Thoracic aorta (tissue), 2 donors: ENCODE measurements around the gene STARD10. TPM values are rescaled to one million over a fixed set of nuclear protein-coding genes. Genes with fewer than 3 reads are reported as not detected.

Source experiments
- ATAC-seq: fragments of 150-250 bp; one replicate; pipeline ENCODE4 v1.8.0; 2017; ENCODE audit warnings: low read depth; ENCODE audit not compliant: insufficient number of reproducible peaks, low FRiP score
- DNase-seq: peaks from one replicate; pipeline ENCODE4 v3.0.0-alpha.2; 2020; ENCODE audit warnings: low spot score
- H3K27ac ChIP-seq, 2 donors: fragments of 200-600 bp; sonication (generic); 1 replicate in 1 of 2; 2 replicates in 1 of 2; pipeline ENCODE4 v1.5.1; 2016; ENCODE audit warnings: mild to moderate bottlenecking in 2 of 2, moderate library complexity in 2 of 2
- H3K27me3 ChIP-seq: fragments of 200-600 bp; sonication (generic); replicated peaks from 2 replicates; pipeline ENCODE4 v1.6.0; 2016; ENCODE audit warnings: mild to moderate bottlenecking; ENCODE audit not compliant: insufficient read depth
- H3K36me3 ChIP-seq: fragments of 200-600 bp; sonication (generic); one replicate; pipeline ENCODE4 v1.5.1; 2016
- H3K4me1 ChIP-seq, 2 donors: fragments of 200-600 bp; sonication (generic); 1 replicate in 1 of 2; 2 replicates in 1 of 2; pipeline versions ENCODE4 v1.5.1 to v1.6.0; 2016; ENCODE audit warnings: low read depth in 2 of 2, mild to moderate bottlenecking in 1 of 2; ENCODE audit not compliant: control insufficient read depth in 1 of 2
- H3K4me3 ChIP-seq: fragments of 200-600 bp; sonication (generic); 2 replicates; pipeline ENCODE4 v1.5.1; 2016; ENCODE audit warnings: mild to moderate bottlenecking
- H3K9me3 ChIP-seq: fragments of 200-600 bp; sonication (generic); 2 replicates; pipeline ENCODE4 v1.5.1; 2016
- total RNA-seq, 2 donors: library from RNA; depleted of rRNA; stranded (reverse); fragments of >200 nt; gene quantifications; one replicate each; pipeline versions ENCODE4 v1.1.0 to v1.2.3, GENCODE V29; 2016
- TF ChIP-seq, protein P1 (sequence below): fragments of 200-600 bp; sonication (generic); IDR thresholded peaks from one replicate; pipeline ENCODE4 v1.5.1; 2019; ENCODE audit warnings: antibody characterized with exemption

Gene STARD10
- total RNA-seq, 2 donors from 2014 or later: 24.3 to 57.3 TPM

DNA sequence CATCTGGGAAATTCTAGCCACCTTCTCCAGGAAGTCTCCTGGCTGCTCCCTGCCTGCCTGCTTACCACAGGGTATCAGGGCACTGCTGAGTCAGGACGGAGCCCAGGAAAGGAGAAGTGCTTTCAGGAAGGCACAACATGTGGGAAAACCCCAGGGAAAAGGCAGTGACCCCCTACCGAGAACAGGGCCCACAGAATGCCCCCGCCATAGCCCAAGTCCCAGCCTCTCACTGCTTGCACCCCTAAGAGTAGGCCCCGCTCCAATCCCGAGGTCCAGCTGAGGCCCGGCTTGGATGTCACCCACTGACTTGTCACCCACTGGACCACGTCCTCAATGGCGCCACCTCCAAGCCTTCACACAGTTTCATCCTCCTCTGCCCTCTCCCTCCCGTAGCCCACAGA, 75.7 kb downstream of the STARD10 start:
- TF ChIP-seq, protein P1, sequence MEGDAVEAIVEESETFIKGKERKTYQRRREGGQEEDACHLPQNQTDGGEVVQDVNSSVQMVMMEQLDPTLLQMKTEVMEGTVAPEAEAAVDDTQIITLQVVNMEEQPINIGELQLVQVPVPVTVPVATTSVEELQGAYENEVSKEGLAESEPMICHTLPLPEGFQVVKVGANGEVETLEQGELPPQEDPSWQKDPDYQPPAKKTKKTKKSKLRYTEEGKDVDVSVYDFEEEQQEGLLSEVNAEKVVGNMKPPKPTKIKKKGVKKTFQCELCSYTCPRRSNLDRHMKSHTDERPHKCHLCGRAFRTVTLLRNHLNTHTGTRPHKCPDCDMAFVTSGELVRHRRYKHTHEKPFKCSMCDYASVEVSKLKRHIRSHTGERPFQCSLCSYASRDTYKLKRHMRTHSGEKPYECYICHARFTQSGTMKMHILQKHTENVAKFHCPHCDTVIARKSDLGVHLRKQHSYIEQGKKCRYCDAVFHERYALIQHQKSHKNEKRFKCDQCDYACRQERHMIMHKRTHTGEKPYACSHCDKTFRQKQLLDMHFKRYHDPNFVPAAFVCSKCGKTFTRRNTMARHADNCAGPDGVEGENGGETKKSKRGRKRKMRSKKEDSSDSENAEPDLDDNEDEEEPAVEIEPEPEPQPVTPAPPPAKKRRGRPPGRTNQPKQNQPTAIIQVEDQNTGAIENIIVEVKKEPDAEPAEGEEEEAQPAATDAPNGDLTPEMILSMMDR: no peak
- Histone ChIP-seq H3K4me1 (peaks cover 15 to 50% of the 10 kb centered on the region in 2 donors), H3K27ac (no peak overlapping the region), H3K36me3 (no peaks in the 10 kb centered on the region), H3K27me3 (no peaks in the 10 kb centered on the region), H3K9me3 (no peaks in the 10 kb centered on the region), H3K4me3 (no peak overlapping the region)
- DNase-seq (no peak), ATAC-seq (no peak)

DNA sequence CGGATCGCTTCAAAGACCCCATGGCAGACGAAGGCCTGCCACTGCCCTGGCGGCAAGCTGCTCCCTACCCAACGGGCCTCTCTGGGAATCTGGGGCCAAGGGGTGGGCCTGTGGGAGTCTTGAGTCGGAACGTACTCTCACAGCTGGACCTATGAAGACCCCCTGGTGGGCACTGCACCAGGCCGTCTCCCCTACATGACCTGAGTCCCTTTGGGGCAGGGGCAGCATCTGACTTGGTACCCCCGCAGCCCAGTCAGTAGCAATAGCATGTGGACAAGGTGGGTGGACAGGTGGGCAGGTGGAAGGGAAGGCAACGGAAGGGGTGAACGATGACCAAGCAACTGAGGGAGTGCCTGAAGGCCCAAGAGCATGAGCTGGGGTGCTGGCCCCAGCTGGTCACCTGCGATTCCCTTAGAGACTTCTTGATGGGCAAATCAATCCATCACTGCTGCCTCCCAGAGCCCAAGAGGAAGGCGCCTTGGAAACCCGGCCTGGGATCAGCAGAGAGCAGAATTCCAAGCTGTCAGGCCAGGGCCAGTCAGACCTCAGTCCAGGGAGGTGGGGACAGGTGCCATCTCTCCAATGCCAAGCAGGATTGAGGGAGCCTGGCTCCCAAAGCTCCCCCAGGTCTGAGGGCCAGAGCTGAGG, 76.9 kb downstream of the STARD10 start:
- TF ChIP-seq, protein P1: no peak
- no peaks in the 10 kb centered on the region for H3K9me3 ChIP-seq
- H3K36me3 ChIP-seq: no peaks in the 10 kb centered on the region
- H3K27me3 ChIP-seq: no peaks in the 10 kb centered on the region
- H3K4me3 ChIP-seq: no peak overlapping the region
- ATAC-seq (no peak), DNase-seq (no peak)
- peaks cover 18 to 46% of the 10 kb centered on the region in 2 donors for H3K4me1 ChIP-seq
- H3K27ac ChIP-seq: no peak overlapping the region

DNA sequence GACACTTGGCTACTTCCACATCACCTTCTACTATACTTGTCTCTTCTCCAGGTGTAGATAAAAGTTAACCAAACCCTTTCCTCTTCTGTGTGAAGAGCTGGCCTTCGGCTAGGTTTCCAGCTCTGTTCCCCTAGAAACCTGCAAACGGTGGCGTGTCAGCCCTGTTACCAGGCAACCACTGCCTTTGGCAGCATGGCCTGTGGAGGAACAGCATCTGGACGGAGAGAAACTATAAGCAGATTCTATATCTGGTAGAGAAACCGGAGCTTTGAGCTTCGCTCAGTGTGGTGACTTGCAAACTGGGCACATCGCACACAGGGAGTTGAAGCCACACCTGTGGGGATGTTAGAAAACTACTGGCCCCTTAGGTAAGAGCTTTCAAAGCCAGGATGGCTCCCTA, 77.6 kb downstream of the STARD10 start:
- H3K27me3 ChIP-seq: no peaks in the 10 kb centered on the region
- no peak overlapping the region for H3K27ac ChIP-seq
- H3K36me3 ChIP-seq: peaks cover 1% of the 10 kb centered on the region
- H3K9me3 ChIP-seq: no peaks in the 10 kb centered on the region
- no peak for DNase-seq
- TF ChIP-seq, protein P1: no peak
- no peak overlapping the region for H3K4me3 ChIP-seq
- ATAC-seq: no peak
- H3K4me1 ChIP-seq: peaks cover 16 to 44% of the 10 kb centered on the region in 2 donors

DNA sequence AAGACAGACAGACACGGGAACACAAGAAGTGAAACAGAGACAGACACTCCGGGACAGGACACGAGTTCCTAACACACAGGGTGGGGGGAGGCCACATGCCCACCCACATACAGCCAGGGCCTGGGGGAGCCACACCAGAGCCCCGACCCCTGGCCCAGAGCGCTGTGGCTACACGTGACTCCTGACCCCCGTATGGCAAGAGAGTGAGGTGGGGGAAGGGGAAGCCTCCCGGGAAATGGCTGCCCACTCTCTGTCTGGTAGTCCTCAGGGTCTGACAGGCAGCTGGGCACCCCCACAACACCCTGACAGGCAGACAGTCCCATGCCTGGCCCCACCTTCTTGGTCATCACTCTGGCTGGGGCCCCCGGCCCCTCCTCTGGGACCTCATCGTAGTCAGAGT, 81.0 kb downstream of the STARD10 start:
- TF ChIP-seq, protein P1: no peak
- no peak for DNase-seq

DNA sequence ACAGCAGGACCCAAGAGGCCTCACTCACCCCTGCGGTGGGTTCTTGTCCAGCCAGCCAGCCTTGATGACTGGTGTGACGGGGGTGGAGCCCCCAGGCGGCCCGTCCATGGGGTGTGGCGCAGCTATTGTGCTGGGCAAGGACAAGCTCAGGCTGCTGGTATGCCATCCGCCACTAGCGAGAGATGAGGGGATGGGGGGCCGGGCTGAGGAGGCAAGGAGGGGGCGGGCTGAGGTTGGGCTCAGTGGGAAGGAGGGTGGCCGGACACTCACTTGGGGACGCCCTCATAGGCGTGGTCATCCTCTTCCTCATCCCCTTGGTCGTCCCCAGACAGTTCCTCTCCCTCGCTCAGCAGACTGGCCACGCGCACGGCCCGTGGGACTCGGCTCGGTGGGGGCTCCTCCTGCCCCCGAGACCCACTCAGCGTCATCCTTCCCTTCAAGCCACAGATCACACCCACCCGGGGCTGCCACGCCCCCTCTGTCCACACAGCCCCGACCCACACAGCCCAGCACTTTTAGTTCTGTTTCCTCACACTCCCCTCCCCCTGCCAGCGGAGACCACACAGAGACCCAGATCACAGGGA, 81.6 kb downstream of the STARD10 start:
- H3K9me3 ChIP-seq: no peaks in the 10 kb centered on the region
- TF ChIP-seq, protein P1: no peak
- no peaks in the 10 kb centered on the region for H3K27me3 ChIP-seq
- H3K4me1 ChIP-seq: peaks cover 5 to 7% of the 10 kb centered on the region in 2 donors
- no peak overlapping the region for H3K27ac ChIP-seq
- DNase-seq (no peak), ATAC-seq (no peak)
- peaks cover 35% of the 10 kb centered on the region for H3K36me3 ChIP-seq
- H3K4me3 ChIP-seq: no peak overlapping the region

More for the DNA sequence above, 81.0 kb downstream of the STARD10 start:
- Histone ChIP-seq H3K36me3 (peaks cover 30% of the 10 kb centered on the region), H3K27me3 (no peaks in the 10 kb centered on the region), H3K4me1 (peaks cover 5 to 10% of the 10 kb centered on the region in 2 donors), H3K4me3 (no peak overlapping the region), H3K27ac (no peak overlapping the region), H3K9me3 (no peaks in the 10 kb centered on the region)
- ATAC-seq: no peak
